A549 (cell line): Measurements from ENCODE around the gene SPIRE1. TPM values are rescaled to one million over a fixed set of nuclear protein-coding genes. Genes with fewer than 3 reads are reported as not detected.

Experiments used
- ATAC-seq, 2 experiments: fragments of 200-7000 bp in 1 of 2; fragments of >200 bp in 1 of 2; cut with Nextera tagmentation in 1 of 2; cut with Tn5 transposase in 1 of 2; 3 replicates each; pipeline versions ENCODE4 v1.8.0 to v1.9.1; 2018 to 2020; ENCODE audit warnings: mild to moderate bottlenecking in 1 of 2, moderate library complexity in 1 of 2
- CTCF ChIA-PET: fragments of 300-600 bp; sonication (Branson Sonifier 250); formaldehyde crosslinking; extraction: SDS; loops from one replicate; lab custom pipeline; 2021; ENCODE audit warnings: antibody characterized with exemption, inconsistent platforms; lab: Yijun Ruan, JAX
- POLR2A ChIA-PET: fragments of 350-600 bp; formaldehyde crosslinking; extraction: SDS; loops from one replicate; lab custom pipeline; 2021; ENCODE audit warnings: antibody characterized with exemption, inconsistent platforms; lab: Yijun Ruan, JAX
- DNase-seq, 2 experiments: peaks; one replicate each; pipeline versions ENCODE4 v3.0.0 to v3.0.0-alpha.2; 2011 to 2016; ENCODE audit warnings: low read depth in 1 of 2, low spot score in 1 of 2
- FAIRE-seq: peaks from 2 replicates; lab custom pipeline; 2011; peaks lifted over from hg19 to GRCh38; lab: Jason Lieb, UNC
- H3K27ac ChIP-seq, 2 experiments: fragments of >200 bp; sonication (Bioruptor Twin); formaldehyde crosslinking; 3 replicates each; pipeline ENCODE4 v1.5.1; 2016 to 2017
- H3K4me1 ChIP-seq: fragments of >200 bp; sonication (Bioruptor Twin); formaldehyde crosslinking; 3 replicates; pipeline ENCODE4 v1.6.1; 2016
- H3K4me2 ChIP-seq: fragments of >200 bp; sonication (Bioruptor Twin); formaldehyde crosslinking; 3 replicates; pipeline ENCODE4 v1.6.1; 2016
- H3K4me3 ChIP-seq: fragments of >200 bp; sonication (Bioruptor Twin); formaldehyde crosslinking; 3 replicates; pipeline ENCODE4 v1.5.1; 2016
- H3K9me3 ChIP-seq: fragments of >200 bp; sonication (Bioruptor Twin); formaldehyde crosslinking; 3 replicates; pipeline ENCODE4 v1.6.1; 2016
- CEBPB ChIP-seq, 2 experiments: fragments of >200 bp in 1 of 2; sonication (Bioruptor Twin) in 1 of 2; formaldehyde crosslinking in 1 of 2; IDR thresholded peaks; 2 replicates each; pipeline ENCODE4 v1.6.1; 2012 to 2016
- EP300 ChIP-seq, 2 experiments: fragments of >200 bp; sonication (Bioruptor Twin); formaldehyde crosslinking; IDR thresholded peaks; 2 replicates in 1 of 2; 3 replicates in 1 of 2; pipeline ENCODE4 v1.6.1; 2016 to 2017
- ESRRA ChIP-seq: fragments of 150-350 bp; IDR thresholded peaks from 2 replicates; pipeline ENCODE4 v1.6.1; 2014; ENCODE audit warnings: mild to moderate bottlenecking, low read length, borderline replicate concordance
- FOSL2 ChIP-seq, 2 experiments: fragments of 450-650 bp in 1 of 2; fragments of >200 bp in 1 of 2; sonication (Bioruptor Twin) in 1 of 2; formaldehyde crosslinking; IDR thresholded peaks; 2 replicates each; pipeline versions ENCODE4 v1.5.0 to v1.6.1; 2016 to 2020; ENCODE audit warnings: mild to moderate bottlenecking in 1 of 2, moderate library complexity in 1 of 2
- HDAC2 ChIP-seq: fragments of 200-600 bp; sonication (generic); IDR thresholded peaks from 2 replicates; pipeline ENCODE4 v1.6.1; 2016
- HEYL ChIP-seq: fragments of 250-450 bp; sonication (Bioruptor Pico); IDR thresholded peaks from 2 replicates; pipeline ENCODE4 v1.8.0; 2021; ENCODE audit warnings: mild to moderate bottlenecking, moderate library complexity
- HOXB13 ChIP-seq: fragments of 250-450 bp; sonication (Bioruptor Pico); IDR thresholded peaks from 2 replicates; pipeline ENCODE4 v1.5.0; 2020; ENCODE audit warnings: low read depth, mild to moderate bottlenecking, moderate library complexity
- JUN ChIP-seq, 2 experiments: fragments of >200 bp; sonication (Bioruptor Twin); formaldehyde crosslinking; IDR thresholded peaks; 2 replicates in 1 of 2; 3 replicates in 1 of 2; pipeline ENCODE4 v1.6.1; 2016 to 2017
- JUNB ChIP-seq: fragments of >200 bp; sonication (Bioruptor Twin); formaldehyde crosslinking; IDR thresholded peaks from 2 replicates; pipeline ENCODE4 v1.6.1; 2016
- KDM1A ChIP-seq: fragments of 200-600 bp; sonication (generic); IDR thresholded peaks from 2 replicates; pipeline ENCODE4 v1.6.1; 2016; ENCODE audit warnings: low read depth, mild to moderate bottlenecking
- MYC ChIP-seq: IDR thresholded peaks from 2 replicates; pipeline ENCODE4 v1.6.1; 2012; ENCODE audit warnings: mild to moderate bottlenecking, inconsistent platforms, low read length, improper control_type of control experiment, borderline replicate concordance
- NR3C1 ChIP-seq: fragments of >200 bp; sonication (Bioruptor Twin); formaldehyde crosslinking; IDR thresholded peaks from 3 replicates; pipeline ENCODE4 v1.6.1; 2017
- RAD21 ChIP-seq, 2 experiments: fragments of >200 bp in 1 of 2; sonication (Bioruptor Twin) in 1 of 2; formaldehyde crosslinking in 1 of 2; IDR thresholded peaks in 1 of 2; conservative IDR thresholded peaks in 1 of 2; 2 replicates in 1 of 2; 3 replicates in 1 of 2; pipeline ENCODE4 v1.6.1; 2012 to 2018; ENCODE audit warnings: inconsistent platforms in 1 of 2
- TFCP2L1 ChIP-seq: fragments of 250-450 bp; sonication (Bioruptor Pico); IDR thresholded peaks from 2 replicates; pipeline ENCODE4 v1.5.0; 2021; ENCODE audit warnings: mild to moderate bottlenecking
- ZC3H11A ChIP-seq: fragments of 450-650 bp; IDR thresholded peaks from 2 replicates; pipeline ENCODE4 v1.6.1; 2014; ENCODE audit warnings: antibody characterized with exemption, mild to moderate bottlenecking
- ZFP36 ChIP-seq: fragments of 450-650 bp; IDR thresholded peaks from 2 replicates; pipeline ENCODE4 v1.6.1; 2014; ENCODE audit warnings: borderline replicate concordance; ENCODE audit not compliant: partially characterized antibody
- ZNF302 ChIP-seq: fragments of 250-450 bp; sonication (Bioruptor Pico); IDR thresholded peaks from 2 replicates; pipeline ENCODE4 v1.9.0; 2021; ENCODE audit warnings: inconsistent platforms, mild to moderate bottlenecking, moderate library complexity
- WGBS: methylation state at CpG from one replicate; pipeline ENCODE4 v1.1.6; 2017; ENCODE audit errors: missing lambda C conversion rate; 5-methylcytosine and 5-hydroxymethylcytosine counted together
- polyA plus RNA-seq, 4 experiments: library from polyadenylated mRNA; depleted of rRNA in 3 of 4; stranded (reverse); fragments of >200 nt; fragmentation: RNase III in 1 of 4; extraction: RNeasy Plus Mini Kit Qiagen cat#74134 plus additional on column Dnase treatment in 1 of 4; gene quantifications; 2 replicates in 3 of 4; 3 replicates in 1 of 4; pipeline ENCODE4 v1.2.3, GENCODE V29; 2011 to 2017
- TF ChIP-seq, protein P1 (sequence below): fragments of 250-450 bp; sonication (Bioruptor Pico); IDR thresholded peaks from 2 replicates; pipeline ENCODE4 v1.5.0; 2021; ENCODE audit warnings: mild to moderate bottlenecking, moderate library complexity, borderline replicate concordance
- TF ChIP-seq, protein P2 (sequence below): IDR thresholded peaks from 2 replicates; pipeline ENCODE4 v1.6.1; 2012
- TF ChIP-seq, protein P3 (sequence below): fragments of >200 bp; sonication (Bioruptor Twin); formaldehyde crosslinking; IDR thresholded peaks from 3 replicates; pipeline ENCODE4 v1.5.1; 2016

The SPIRE1 gene
- polyA plus RNA-seq, 2 of the 4 experiments (the other 2 are of a cell fraction), result 8.3 to 29.4 TPM

DNA sequence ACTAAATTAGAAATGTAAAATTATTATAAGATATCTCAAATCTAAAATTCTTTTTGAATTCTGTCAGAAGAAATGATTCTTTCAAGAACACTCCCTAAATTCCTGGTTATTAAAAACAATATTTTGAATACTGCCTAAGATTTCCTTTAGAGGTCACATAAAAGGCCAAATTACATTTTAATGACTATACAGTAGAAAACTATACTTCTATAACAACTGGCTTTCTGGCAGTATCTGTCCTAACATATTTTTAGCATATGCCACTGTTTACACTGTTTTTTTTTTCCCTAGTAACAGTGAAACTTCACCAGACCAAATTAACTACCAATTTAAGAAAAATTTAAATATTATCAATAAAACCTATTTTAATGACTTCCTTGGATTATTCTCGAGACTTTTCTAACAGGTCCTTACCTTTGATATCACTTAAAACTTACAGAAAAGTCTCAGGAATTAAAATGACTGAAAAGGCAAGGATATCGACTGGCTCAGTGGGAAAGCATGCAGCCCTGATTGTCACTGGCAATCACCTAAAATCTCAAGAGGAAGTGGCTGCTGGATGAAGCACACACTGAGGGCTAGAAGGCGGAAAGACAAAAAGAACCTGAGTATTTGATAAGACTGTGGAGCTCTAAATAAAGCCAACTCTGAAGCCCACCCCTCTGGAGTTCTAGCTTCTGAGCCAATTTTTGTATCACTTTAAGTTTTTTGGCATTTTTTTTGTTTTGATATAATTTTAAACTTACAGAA, 59.6 kb downstream of the SPIRE1 start (continued):
- TF ChIP-seq HOXB13 (CRISPR knock-in tag), result no peak
- no peak for TF ChIP-seq NR3C1
- no peak for TF ChIP-seq ZC3H11A
- no peak for TF ChIP-seq HEYL (CRISPR knock-in tag)
- no peak for TF ChIP-seq KDM1A
- TF ChIP-seq, protein P1, sequence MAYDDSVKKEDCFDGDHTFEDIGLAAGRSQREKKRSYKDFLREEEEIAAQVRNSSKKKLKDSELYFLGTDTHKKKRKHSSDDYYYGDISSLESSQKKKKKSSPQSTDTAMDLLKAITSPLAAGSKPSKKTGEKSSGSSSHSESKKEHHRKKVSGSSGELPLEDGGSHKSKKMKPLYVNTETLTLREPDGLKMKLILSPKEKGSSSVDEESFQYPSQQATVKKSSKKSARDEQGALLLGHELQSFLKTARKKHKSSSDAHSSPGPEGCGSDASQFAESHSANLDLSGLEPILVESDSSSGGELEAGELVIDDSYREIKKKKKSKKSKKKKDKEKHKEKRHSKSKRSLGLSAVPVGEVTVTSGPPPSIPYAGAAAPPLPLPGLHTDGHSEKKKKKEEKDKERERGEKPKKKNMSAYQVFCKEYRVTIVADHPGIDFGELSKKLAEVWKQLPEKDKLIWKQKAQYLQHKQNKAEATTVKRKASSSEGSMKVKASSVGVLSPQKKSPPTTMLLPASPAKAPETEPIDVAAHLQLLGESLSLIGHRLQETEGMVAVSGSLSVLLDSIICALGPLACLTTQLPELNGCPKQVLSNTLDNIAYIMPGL, result no peak
- TF ChIP-seq ESRRA, result no peak
- no peak for TF ChIP-seq MYC

DNA sequence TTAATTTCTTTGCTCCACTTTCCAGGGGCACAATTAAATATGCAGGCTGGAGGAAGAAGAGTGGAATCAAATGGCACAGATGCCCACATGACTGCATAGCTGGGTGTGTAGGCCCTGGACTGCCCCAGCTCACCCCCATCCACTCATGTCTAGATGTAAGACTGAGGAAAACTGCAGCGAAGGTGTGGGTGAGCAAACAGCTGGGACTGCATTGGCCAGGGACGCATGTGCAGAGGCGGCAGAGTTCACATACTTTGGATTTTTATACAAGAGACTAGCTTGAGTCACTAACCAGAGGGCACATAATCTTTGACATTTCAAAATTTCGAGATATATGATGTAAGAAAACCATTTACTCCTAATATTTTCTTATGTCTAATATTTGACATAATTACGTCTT, 60.1 kb downstream of the SPIRE1 start:
- ATAC-seq (peak; percentile 98), DNase-seq (peak; percentile 32 to 80), FAIRE-seq (no peak)
- ChIA-PET CTCF (interaction anchor here (0.9 to 1.4 kb wide), 2 partner anchors 10 to 13 kb away, joined by 3 read pairs; no protein-coding TSS in a partner anchor), POLR2A (interaction anchor here (0.5 to 1.7 kb wide), 2 partner anchors 9 to 195 kb away, joined by 3 to 8 read pairs; no protein-coding TSS in a partner anchor)
- 5% methylated on average over 5 of the region's 5 CpGs for WGBS
- Histone ChIP-seq H3K4me2 (peak overlapping the region; percentile 84), H3K4me1 (peaks cover 50% of the 10 kb centered on the region), H3K9me3 (no peaks in the 10 kb centered on the region), H3K27ac (peak overlapping the region; percentile 77 to 86), H3K4me3 (no peak overlapping the region)
- TF ChIP-seq, protein P2, sequence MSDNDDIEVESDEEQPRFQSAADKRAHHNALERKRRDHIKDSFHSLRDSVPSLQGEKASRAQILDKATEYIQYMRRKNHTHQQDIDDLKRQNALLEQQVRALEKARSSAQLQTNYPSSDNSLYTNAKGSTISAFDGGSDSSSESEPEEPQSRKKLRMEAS, result 0 out of 2 replicates have a peak, but pooled peaks have one; percentile 44
- TF ChIP-seq EP300 (IDR thresholded peaks at IDR 0.05) (peak in 1 of 2 experiments; percentile 53; a peak in 1 of 5 replicates), JUN (IDR thresholded peaks at IDR 0.05) (0 out of 5 replicates have a peak, but pooled peaks of 1 of the 2 experiments have one; percentile 28), CEBPB (IDR thresholded peaks at IDR 0.05) (peak; percentile 60 to 61; a peak in 3 of 4 replicates), ZFP36 (no peak), FOSL2 (IDR thresholded peaks at IDR 0.05) (no peak), FOSL2 (CRISPR knock-in tag; IDR thresholded peaks at IDR 0.05) (peak; percentile 57), JUNB (no peak), TFCP2L1 (no peak), RAD21 (conservative IDR thresholded peaks at IDR 0.05 in 1 of 2, IDR thresholded peaks at IDR 0.05 in 1 of 2) (no peak)

DNA sequence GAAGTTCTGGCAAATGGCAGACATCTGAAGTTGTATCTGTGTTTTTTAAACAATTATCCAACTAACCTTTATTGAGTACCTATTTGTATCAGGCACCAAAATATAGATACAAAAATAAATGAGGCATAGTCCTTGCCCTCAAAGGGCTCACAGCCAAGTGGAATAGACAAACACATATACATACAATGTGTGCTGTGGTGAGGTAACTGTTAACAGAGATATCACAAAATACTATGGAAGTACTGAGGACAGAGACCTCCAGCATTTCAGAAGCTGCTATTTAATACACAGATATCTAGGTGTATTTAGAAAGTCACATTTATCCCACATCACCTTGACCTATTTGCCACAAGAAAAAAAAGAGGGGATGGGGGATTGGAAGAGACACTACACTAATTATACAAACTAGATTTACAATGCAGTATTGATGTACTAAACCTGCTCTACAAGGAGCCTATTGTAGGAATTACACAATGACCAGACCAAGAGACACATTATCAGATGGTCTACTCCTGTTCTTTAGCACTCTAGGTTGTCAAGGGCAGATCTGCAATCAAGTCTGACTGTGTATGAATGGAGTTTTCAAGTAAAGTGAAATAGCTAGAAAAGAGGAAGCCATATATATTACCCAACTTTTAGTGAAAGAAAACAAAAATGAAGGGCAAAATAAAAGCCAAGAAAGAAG, 62.2 kb downstream of the SPIRE1 start:
- FAIRE-seq, result no peak
- CTCF ChIA-PET, result no interaction called here
- H3K4me3 ChIP-seq, result no peak overlapping the region
- H3K27ac ChIP-seq, result peak overlapping the region in 1 of 2 experiments; percentile 38; a peak in 1 of 6 replicates
- no peak for ATAC-seq
- H3K4me2 ChIP-seq, result no peak overlapping the region
- peaks cover 53% of the 10 kb centered on the region for H3K4me1 ChIP-seq
- no peak for DNase-seq
- H3K9me3 ChIP-seq, result no peaks in the 10 kb centered on the region
- POLR2A ChIA-PET, result no interaction called here
- TF ChIP-seq HDAC2 (no peak), ESRRA (no peak), ZNF302 (CRISPR knock-in tag) (no peak)
- TF ChIP-seq, protein P3, sequence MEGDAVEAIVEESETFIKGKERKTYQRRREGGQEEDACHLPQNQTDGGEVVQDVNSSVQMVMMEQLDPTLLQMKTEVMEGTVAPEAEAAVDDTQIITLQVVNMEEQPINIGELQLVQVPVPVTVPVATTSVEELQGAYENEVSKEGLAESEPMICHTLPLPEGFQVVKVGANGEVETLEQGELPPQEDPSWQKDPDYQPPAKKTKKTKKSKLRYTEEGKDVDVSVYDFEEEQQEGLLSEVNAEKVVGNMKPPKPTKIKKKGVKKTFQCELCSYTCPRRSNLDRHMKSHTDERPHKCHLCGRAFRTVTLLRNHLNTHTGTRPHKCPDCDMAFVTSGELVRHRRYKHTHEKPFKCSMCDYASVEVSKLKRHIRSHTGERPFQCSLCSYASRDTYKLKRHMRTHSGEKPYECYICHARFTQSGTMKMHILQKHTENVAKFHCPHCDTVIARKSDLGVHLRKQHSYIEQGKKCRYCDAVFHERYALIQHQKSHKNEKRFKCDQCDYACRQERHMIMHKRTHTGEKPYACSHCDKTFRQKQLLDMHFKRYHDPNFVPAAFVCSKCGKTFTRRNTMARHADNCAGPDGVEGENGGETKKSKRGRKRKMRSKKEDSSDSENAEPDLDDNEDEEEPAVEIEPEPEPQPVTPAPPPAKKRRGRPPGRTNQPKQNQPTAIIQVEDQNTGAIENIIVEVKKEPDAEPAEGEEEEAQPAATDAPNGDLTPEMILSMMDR, result no peak
- TF ChIP-seq, protein P1, result no peak
- TF ChIP-seq, protein P2, result no peak
